Tongue (tissue), 2 donors: ENCODE data around the gene NFRKB. TPM values are rescaled to one million over a fixed set of nuclear protein-coding genes. Genes with fewer than 3 reads are reported as not detected.
"Not testable (repeated sequence)": the region's sequence is repeated elsewhere in the genome, so short reads cannot be mapped to it uniquely, and the experiment has no call there.

ENCODE experiments used
- DNase-seq: peaks from one replicate; pipeline ENCODE4 v3.0.0-alpha.2; 2015
- total RNA-seq: library from RNA; depleted of rRNA; stranded (reverse); fragments of >200 nt; gene quantifications from one replicate; pipeline ENCODE4 v1.2.3, GENCODE V29; 2014

The NFRKB gene
- total RNA-seq, 1 donor from 2014 or later, result 47.2 TPM

DNA sequence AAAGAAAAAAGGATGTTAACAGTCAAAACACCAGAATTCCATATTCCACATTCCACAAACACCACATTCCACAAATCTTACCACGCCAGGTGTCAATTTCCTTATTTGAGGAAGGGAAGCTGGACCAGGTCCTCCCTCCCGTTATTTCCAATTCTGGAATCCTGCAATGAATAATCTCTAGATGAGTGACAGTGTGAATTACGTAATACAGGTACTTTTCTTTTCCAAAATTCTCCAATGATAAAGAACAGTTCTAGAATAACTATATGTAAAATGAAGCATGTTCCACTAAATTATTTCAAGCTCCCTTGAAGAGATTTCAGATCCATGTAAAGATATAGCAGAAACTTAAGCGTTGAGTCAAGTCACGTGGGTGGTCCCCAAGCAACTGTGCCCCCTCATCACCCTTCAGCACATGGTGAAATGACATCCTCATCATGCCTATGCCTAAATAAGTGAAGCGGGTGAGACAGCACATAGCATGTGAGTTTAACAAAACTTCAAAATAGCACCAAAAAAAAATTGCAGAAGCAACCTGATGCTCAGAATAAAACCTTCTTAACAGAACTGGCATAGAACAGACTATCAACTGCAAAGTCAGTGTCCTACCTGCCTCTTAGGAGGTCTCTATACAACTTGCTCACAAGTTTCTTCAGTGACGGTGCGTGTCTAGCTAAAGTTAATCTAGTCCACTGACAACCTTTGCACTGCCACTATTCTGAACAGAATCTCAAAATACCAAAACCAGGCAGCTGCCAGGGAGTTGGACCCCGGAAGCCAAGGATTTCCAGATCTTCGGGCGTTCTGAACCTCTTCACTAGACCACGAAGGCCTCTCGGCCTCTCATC, 876 bp downstream of the NFRKB start:
- DNase-seq, result peak; percentile 28

DNA sequence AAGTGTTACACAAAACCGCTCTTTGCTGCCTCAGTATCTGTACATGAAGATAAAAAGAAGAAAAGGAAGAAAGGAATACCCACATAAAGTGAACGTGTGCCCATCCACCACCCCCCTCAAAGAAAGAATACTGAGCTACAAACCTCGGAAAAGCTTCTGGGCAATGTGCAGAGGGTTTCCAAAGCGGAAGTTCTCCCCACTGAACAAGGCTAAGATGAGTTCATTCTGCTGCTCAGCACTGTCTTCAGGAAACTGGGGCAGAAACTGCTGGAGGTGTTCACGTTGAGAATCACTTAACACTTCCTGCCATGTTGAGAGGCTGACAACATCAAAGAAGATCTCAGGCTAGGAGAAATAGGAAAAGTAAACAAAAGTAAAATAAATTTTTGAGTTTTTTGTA, 6.9 kb downstream of the NFRKB start:
- no peak for DNase-seq

DNA sequence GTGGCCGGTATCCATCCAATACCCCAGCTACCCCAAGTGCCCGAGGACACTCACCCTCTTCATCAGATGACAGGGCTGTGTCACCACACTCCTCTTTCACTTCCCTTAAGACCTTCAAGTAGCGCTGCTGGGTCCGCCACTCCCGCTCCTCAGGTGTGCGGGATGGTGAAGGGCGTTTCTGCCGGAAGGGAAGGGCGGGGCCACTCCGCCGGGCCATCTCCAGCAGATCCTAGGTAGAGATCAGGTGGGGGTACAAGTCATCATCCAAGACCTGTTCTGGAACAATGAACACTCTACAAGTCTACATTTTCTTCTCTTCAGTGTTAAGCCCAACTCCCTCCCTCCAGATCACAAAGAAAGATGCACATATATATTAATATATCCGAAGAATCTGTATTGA, 10.0 kb downstream of the NFRKB start:
- DNase-seq, result no peak

DNA sequence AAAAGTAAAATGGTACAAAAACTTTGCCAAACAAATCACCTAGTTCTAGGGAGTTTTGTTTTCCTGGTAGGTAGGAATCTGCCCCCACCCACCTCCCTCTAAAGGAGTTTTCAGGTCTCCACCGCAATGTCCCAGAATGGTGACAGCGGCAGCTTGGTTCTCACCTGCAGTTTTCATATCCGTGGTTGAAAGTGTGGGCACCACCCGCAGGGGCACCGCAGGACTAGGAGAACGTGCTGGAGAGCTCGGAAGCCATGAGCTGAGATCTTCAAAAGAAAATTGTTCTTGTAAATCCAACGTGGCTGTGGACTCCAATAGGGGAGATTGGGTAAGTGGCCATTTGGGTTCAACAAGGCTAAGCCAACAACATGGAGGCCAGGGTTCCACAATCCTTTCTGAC, 10.8 kb downstream of the NFRKB start:
- no peak for DNase-seq

DNA sequence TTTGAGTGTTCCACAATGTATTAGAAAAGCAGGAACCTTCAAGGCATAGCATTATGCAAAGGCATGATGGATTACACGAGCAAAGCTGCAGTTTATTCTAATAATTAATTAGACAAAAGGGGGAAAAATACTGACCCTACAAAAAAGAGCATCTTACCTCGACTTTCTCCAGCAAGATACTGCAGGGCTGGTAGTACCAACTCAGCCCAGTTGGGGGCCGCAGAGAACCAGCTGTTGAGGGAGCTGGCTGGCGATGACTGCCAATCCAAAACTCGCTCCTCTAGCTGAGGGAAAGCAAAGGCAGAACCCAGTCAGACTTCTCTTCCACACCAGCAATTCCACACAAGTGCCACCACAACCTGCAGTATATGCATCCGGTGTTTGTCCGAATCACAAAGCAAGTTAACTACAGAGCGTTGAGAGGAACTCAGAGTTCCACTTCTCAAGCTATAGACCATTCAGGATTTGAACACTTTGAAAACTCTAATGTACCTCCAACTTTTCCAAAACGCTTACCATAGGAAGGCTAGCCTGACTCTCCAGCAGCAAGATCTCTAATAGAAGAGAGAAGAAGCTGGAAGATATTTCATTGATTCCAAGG, 13.7 kb downstream of the NFRKB start:
- peak; percentile 44 for DNase-seq

DNA sequence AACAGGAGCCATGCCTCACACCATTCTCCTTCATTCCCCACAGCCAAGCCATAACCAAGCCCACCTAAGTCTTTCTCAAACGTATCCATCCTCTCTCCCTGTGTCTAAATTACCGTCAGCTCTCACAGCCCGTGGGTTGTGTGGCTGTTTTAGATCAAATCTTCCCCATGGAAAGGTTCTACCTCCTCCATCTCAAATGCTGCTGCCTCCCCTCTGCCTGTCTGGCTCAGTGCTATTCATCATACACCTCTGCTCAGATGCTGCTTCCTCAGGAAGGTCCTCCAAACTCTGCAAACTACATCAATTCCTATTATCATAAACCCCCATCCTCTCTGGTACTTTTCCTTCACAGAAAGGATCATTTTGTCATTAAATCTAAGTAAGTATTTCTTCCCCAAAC, 15.1 kb downstream of the NFRKB start:
- no peak for DNase-seq

DNA sequence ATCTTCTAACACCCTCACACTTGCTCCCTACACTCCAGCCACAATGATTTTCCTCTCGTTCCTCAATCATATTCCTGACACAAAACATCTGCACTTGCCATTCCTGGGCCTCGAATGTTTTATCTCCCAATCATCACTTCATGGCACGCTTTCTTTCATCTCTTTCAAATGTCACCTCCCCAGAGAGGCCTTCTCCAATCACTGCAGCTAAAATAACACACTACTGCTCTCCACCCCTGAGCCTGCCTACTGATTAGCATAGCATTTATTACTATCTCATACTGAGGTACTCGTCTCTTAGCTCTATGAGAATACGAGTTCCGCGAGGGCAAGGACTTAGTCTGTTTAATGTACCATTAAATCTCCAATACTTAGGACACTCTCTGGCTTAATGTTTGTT, 23.5 kb downstream of the NFRKB start:
- DNase-seq, result no peak

DNA sequence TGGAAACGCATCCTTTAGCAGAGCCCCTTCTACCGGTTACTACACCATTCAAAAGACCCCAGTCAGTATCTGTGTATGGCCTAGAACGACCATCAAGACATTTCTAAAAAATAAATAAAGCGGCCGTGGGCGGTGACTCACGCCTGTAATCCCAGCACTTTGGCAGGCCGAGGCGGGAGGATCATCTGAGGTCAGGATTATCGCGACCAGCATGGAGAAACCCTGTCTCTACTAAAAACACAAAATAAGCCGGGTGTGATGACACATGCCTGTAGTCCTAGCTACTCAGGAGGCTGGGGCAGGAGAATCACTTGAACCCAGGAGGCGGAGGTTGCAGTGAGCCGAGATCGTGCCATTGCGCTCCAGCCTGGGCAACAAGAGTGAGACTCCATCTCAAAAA, 26.8 kb downstream of the NFRKB start:
- not testable (repeated sequence) for DNase-seq

DNA sequence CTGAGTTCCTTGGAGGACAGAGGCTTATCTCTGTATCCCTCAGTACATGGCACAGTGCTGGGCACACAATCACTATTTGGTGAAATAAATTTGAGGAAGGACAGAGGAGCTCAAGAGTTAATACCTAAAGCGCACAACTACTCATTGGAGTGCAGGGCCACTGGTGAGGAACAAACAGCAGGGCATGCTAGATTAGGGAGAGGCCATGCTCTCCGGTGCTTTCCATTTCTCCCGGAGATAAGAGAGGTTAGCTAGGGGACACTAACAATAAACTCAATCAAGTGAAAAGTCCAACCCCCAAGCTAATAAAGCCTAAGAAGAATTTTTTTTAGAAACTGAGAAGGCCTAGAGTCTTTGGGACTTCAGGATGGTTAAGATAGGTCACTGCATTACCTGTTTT, 29.1 kb downstream of the NFRKB start:
- DNase-seq, result no peak

DNA sequence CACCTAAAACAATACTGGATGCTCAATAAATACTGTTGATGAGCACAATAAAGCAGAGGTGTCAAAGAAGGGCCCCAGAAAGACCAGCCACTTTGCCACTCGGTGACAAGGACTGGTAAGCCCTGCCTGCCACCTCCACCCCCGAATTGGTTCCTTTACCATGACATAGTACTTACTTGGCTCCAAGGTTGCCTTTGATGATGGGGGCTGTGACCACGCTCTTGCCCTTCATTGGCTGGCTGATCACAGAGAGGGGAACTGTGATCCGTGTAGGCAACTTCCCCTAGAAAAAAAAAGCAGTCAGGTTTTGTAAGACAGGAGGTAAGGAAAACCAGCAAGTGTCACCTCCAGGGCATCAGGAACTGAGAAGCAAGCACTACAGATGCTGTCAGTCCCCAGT, 29.7 kb downstream of the NFRKB start:
- no peak for DNase-seq

DNA sequence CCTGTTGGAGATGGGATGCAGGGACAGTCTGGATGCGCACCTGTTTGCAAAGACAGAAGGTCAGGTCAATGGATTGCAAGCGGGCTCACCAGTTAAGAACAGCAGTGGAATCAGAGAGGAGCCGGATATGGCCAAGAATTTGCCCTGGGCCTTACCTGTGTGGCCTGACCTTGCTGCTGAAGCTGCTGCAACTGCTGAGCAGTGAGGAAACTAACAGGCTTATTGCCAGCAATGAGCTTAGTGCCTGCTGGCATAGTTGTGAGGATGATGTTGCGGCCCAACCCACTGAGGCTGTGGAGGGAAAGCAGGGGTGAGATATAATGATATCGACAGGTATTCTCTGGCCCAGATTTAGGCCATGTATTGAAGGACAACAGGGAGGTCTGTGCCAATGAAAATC, 30.6 kb downstream of the NFRKB start:
- DNase-seq, result no peak

DNA sequence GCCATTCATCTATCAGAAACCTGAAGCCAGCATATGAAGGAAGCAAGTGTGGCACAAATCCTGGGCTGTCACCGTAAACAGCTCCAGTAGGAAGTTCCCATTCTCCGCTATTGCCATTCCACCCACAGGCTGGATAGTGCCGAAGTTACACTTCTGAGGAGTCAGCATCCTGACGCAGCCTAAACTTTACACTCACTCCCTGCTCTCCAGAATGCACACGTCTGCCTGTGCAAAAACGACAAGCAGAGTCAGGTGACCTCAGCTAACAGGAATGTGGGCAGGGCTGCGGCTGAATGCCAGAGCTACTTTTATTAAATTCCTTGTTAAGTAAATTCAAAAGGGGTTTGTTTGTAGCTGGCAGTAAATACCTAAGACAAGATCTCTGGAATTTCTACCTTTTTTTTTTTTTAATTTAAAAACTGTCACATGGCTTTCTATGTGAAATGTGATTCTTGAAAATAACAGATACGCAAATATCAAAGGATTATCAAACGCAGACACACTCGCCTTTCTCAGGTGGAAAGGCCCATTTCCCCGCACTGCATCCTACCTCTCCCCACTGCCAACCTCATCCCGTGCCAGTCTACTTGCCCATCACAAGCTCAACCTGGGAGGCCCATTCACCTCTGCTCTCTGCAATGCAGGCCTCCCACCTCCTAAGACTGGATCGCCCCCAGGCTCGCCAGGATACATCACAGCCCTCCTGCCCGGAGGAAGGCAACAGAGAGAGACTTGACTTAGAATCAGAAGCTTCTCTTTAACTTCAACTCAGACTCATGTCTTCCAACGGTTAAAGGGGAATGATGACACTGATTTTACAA, 33.5 kb downstream of the NFRKB start:
- DNase-seq, result peak; percentile 82

DNA sequence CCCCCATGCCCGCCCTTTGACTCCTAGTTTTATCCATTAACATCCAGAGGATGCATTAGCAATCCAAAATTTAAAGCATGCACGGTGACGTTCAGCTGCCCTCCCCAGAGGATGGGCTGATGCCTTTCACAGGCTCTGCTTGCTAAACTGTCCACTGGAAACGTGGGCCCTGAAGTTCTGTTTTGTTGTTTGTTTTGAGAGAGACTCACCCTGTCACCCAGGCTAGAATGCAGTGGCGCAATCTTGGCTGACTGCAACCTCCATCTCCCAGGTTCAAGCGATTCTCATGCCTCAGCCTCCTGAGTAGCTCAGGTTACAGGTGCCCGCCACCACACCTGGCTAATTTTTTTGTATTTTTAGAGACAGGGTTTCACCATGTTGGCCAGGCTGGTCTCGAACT, 39.3 kb downstream of the NFRKB start:
- DNase-seq, result no peak

DNA sequence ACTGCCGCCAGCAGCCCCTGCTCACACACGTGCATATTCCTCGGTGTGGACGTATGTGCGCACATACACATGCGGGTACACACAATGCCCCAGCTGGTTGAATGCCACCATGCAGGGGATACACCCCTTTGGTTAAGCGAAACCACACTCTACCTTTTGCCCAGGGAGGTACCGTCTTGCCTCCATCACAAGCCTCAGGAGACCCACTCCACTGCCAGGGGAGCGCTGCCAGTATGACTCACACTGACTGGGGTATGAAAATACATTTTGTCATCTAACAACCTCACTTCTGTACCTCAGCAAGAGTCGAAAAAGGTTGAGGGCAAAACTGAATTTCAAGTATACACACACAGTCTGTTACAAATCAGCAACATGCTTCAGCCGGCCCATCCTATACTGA, 40.3 kb downstream of the NFRKB start:
- no peak for DNase-seq

DNA sequence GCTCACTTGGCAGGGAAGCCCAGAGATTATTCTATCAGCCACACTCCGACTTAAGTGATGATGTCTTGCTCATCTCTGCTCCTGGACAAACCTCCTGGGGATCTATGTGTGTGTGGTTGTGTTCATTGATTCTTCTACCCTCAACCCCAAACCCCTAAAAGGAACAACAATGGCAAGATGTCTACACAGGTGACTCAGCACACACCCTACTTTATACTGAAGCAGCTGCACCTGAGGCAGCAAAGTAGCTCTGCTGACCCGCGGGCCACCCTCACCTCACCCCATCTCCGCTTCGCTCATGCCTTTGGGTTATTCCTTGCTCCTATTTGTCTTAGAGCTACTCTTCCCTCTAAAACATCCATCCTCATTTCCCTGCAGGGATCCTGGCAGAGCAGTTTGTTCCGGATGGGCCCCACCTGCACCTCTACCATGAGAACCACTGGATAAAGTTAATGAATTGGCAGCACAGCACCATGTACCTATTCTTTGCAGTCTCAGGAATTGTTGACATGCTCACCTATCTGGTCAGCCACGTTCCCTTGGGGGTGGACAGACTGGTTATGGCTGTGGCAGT, 41.1 kb downstream of the NFRKB start:
- no peak for DNase-seq

DNA sequence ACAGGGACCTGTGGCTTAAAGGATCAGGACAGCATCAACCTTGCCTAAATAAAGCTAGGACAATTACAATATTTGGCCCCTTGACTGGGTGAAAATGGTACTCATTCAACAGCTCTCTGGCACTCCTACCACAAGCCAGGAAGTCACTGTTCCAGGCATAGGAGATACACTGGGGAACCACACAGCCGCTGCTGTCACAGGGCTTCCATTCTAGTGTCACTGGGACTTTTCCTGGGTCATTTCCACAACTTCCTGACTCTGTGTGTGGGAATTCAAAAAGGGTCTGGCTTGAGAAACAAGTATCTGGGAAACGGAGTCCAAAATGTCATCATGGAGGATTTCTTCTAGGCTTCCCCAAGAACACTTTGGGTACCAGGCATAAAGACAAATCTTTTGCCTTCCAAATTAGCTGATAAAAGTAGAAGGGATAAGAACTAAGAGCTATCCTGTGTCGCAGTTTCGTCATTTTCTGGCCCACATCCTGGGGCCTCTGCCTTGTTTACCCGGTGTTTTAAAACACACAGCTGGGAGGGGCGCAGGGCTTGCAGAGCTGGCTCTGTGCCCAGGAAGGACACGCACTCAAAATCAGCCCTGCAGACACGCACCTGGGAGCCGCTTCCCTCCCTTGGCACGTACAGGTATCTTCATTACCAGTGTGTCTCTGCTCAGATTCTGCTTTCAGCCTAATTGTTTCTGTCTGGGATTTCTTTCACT, 41.7 kb downstream of the NFRKB start:
- DNase-seq, result peak; percentile 85

DNA sequence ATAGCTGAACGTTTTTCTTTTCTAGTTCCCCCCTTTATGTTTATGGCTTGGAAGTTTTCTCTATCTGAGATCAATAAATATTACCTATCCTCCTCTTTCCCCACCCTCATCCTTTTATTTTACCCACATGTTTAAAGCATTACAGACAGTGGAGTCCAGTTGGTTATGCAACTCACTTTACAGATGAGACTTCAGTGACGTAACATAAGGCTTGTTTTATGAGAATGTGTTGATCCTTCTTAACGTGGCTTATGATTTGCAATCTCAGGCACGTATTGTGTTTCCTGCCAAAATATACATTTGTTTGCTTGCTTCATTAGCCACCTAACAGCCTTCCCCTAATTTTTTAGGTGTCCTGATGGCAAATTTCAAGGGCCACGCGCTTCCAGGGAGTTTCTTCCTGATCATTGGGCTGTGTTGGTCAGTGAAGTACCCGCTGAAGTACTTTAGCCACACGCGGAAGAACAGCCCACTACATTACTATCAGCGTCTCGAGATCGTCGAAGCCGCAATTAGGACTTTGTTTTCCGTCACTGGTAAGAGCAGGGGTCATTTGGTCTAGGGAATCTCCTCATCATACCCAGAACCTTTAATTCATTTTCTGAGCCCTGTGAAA, 43.1 kb downstream of the NFRKB start:
- DNase-seq, result no peak

DNA sequence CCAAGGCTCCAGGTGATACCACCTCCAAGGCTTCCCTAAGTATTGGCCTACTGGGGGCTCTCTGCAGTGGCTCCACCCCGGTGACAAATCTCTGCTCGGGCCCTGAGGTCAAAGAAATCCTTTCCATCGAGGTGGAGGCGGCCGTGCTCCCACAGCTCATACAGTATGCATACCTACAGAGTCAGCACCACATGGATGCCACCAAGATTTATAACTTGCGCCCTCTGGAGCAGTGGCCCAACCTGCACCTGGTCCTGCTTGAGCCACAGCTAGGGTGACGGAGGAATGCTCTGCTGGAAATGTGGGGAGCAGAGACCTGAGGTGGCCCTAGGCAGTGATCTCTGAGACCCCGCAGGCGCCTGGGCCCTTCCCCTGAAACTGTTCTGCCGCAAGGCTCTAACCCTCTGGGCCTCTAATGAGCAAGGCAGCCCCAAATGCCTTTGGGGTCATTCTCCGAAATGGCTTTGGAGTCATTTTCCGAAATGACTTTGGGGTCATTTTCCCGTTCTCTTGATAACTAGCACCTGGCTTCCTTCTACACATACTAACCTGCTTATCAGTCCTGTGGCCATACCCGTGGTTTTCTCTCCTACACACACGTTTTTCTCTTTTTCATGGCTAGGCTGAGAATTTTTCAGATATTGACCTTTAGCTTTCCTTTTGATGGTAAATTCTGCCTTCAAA, 45.8 kb downstream of the NFRKB start:
- DNase-seq, result no peak

DNA sequence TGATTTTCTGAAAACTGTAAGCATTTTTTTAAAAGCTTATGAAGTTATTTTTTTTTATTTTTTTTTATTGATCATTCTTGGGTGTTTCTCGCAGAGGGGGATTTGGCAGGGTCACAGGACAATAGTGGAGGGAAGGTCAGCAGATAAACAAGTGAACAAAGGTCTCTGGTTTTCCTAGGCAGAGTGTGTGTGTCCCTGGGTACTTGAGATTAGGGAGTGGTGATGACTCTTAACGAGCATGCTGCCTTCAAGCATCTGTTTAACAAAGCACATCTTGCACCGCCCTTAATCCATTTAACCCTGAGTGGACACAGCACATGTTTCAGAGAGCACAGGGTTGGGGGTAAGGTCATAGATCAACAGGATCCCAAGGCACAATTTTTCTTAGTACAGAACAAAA, 48.0 kb downstream of the NFRKB start:
- DNase-seq, result not testable (repeated sequence)

DNA sequence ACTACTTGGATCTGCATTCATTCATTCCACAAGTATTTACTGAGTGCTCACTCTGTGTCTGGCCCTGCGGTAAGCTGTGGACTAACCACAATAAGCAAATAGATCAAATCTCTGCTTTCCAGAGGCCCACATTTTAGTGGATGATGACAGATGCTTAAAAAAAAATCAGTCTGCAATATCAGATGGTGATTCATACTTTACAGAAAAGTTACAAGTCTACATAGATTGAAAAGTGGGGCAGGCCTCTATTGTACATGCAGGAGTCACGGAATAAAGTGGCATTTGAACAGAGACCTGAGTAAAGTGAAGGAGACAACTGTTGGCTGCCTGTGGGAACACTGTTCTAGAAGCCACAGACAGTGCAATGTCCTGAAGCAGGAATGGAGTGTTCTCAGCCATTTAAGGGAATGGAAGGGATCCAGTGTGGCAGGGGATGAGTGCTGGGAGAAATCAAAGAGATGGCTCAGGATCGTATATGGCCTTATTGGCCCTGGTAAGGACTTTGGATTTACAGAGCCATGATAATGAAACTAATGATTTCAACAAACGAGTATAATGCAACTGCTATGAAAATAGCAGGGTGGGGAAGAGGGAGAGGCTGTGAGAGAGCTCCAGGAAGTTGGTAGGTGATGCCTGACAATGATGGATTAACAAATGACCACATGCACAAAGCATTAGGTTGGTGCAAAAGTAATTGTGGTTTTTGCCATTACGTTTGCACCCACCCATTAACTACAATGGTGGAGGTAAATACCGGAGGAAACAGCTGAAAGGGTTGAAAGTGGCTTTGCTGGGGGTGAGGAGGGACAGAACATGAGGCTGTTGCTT, 48.7 kb downstream of the NFRKB start:
- no peak for DNase-seq
